ENCODE measurements around the gene LHX3. TPM values are rescaled to one million over a fixed set of nuclear protein-coding genes. Genes with fewer than 3 reads are reported as not detected.

LHX3 gene
- total RNA-seq, 1 donor from 2014 or later, result not detected

- Histone ChIP-seq H3K27ac (no peak overlapping the region), H3K4me1 (no peaks in the 10 kb centered on the region), H3K4me3 (no peak overlapping the region), H3K36me3 (no peaks in the 10 kb centered on the region), H3K27me3 (no peaks in the 10 kb centered on the region), H3K9me3 (no peaks in the 10 kb centered on the region)
- DNase-seq (ENCODE audit: extremely low spot score in 2 of 2), result no peak
- TF ChIP-seq POLR2A (IDR thresholded peaks at IDR 0.05) (no peak), POLR2AphosphoS5 (IDR thresholded peaks at IDR 0.05; ENCODE audit: insufficient read depth in 1 of 2, low read depth in 1 of 2) (no peak)
- TF ChIP-seq, protein P1, sequence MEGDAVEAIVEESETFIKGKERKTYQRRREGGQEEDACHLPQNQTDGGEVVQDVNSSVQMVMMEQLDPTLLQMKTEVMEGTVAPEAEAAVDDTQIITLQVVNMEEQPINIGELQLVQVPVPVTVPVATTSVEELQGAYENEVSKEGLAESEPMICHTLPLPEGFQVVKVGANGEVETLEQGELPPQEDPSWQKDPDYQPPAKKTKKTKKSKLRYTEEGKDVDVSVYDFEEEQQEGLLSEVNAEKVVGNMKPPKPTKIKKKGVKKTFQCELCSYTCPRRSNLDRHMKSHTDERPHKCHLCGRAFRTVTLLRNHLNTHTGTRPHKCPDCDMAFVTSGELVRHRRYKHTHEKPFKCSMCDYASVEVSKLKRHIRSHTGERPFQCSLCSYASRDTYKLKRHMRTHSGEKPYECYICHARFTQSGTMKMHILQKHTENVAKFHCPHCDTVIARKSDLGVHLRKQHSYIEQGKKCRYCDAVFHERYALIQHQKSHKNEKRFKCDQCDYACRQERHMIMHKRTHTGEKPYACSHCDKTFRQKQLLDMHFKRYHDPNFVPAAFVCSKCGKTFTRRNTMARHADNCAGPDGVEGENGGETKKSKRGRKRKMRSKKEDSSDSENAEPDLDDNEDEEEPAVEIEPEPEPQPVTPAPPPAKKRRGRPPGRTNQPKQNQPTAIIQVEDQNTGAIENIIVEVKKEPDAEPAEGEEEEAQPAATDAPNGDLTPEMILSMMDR (IDR thresholded peaks at IDR 0.05), result no peak
- intact Hi-C loops (cut with DNase I), result no loop called here
These were observed 46.6 kb upstream of the LHX3 start for GRCh38 chr9:136251264-136252115.

GRCh38 chr9:136250676-136251075, 45.7 kb upstream of the LHX3 start:
- TF ChIP-seq POLR2A (IDR thresholded peaks at IDR 0.05), result no peak
- TF ChIP-seq, protein P1 (IDR thresholded peaks at IDR 0.05), result no peak
- TF ChIP-seq POLR2AphosphoS5 (IDR thresholded peaks at IDR 0.05; ENCODE audit: insufficient read depth in 1 of 2, low read depth in 1 of 2), result no peak
- H3K27ac ChIP-seq, result no peak overlapping the region
- H3K4me3 ChIP-seq, result no peak overlapping the region
- intact Hi-C loops (cut with DNase I), result no loop called here
- H3K36me3 ChIP-seq, result no peaks in the 10 kb centered on the region
- no peaks in the 10 kb centered on the region for H3K9me3 ChIP-seq
- no peak for DNase-seq (ENCODE audit: extremely low spot score in 2 of 2)
- H3K27me3 ChIP-seq, result no peaks in the 10 kb centered on the region
- H3K4me1 ChIP-seq, result peaks cover 4% of the 10 kb centered on the region

- Histone ChIP-seq H3K4me1 (peaks cover 7% of the 10 kb centered on the region), H3K4me3 (no peak overlapping the region), H3K36me3 (no peaks in the 10 kb centered on the region), H3K9me3 (no peaks in the 10 kb centered on the region), H3K27ac (no peak overlapping the region), H3K27me3 (no peaks in the 10 kb centered on the region)
- TF ChIP-seq POLR2A (IDR thresholded peaks at IDR 0.05), result no peak
- no peak for TF ChIP-seq POLR2AphosphoS5 (IDR thresholded peaks at IDR 0.05; ENCODE audit: insufficient read depth in 1 of 2, low read depth in 1 of 2)
- TF ChIP-seq, protein P1 (IDR thresholded peaks at IDR 0.05), result no peak
- intact Hi-C loops (cut with DNase I), result no loop called here
- DNase-seq (ENCODE audit: extremely low spot score in 2 of 2), result no peak
These were observed 45.1 kb upstream of the LHX3 start for GRCh38 chr9:136249877-136250559.

DNA sequence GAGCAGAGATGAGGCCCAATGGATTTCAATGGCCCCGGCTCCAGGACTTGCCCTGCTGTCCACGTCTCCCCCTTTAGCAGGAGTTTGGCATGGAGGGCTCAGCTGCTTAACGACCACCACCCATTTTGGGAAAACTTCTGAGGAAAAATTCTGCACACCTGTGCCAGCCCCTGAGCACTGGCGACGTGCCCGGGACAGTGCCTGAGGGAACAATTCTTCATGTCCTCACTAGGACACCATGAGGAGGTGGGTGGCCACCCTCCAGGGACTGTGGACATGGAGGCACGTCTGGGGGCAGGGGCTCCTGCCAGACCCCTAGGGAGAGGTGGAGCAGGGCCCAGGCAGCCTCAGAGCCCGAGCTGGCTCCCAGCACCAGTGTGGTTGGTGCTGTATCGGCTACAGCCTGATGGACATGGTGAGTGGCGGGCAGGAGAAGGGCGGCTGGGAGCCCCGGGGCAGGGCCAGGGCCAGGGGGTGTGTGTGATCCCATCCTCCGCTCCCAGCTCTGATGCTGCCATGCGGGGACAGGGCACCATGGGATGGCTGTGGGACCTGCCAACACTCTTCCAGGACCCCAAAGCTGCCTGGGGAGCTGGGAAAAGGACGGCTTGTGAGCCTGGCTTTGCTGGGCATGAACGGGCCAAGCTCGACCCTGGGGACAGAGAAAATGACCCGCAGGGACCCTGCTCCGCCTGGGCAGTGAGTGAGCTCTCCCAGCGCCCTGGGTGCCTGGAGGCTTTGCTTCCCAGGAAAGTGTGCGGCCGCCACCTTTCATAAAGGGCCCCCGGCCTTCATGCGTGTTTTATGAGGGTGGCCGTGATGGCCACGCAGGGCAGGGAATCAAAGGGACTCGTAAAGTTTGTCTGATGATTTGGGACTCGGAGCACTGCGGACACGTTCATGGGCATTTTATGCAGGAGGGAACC, 44.3 kb upstream of the LHX3 start:
- no peak overlapping the region for H3K27ac ChIP-seq
- H3K36me3 ChIP-seq, result no peaks in the 10 kb centered on the region
- DNase-seq (ENCODE audit: extremely low spot score in 2 of 2), result no peak
- H3K4me1 ChIP-seq, result peaks cover 15% of the 10 kb centered on the region
- no peaks in the 10 kb centered on the region for H3K27me3 ChIP-seq
- no peak overlapping the region for H3K4me3 ChIP-seq
- H3K9me3 ChIP-seq, result no peaks in the 10 kb centered on the region
- TF ChIP-seq POLR2AphosphoS5 (IDR thresholded peaks at IDR 0.05; ENCODE audit: insufficient read depth in 1 of 2, low read depth in 1 of 2), result no peak
- TF ChIP-seq, protein P1 (IDR thresholded peaks at IDR 0.05), result no peak
- no peak for TF ChIP-seq POLR2A (IDR thresholded peaks at IDR 0.05)
- intact Hi-C loops (cut with DNase I), result no loop called here
